AG04450 (cell line): ENCODE results near the gene HNRNPR. TPM values are rescaled to one million over a fixed set of nuclear protein-coding genes. Genes with fewer than 3 reads are reported as not detected.

Experiments
- CTCF ChIA-PET: fragments of 300-600, 350-600 bp; formaldehyde crosslinking; extraction: SDS; loops from one replicate; lab custom pipeline; 2022; ENCODE audit warnings: antibody characterized with exemption, inconsistent platforms; lab: Charles Lee
- POLR2A ChIA-PET: fragments of 350-600 bp; formaldehyde crosslinking; extraction: SDS; loops from one replicate; lab custom pipeline; 2021; ENCODE audit warnings: antibody characterized with exemption, inconsistent platforms; lab: Yijun Ruan, JAX
- DNase-seq: peaks from one replicate; pipeline ENCODE4 v3.0.0-alpha.2; 2011; ENCODE audit warnings: low read depth, low spot score
- H3K27ac ChIP-seq: one replicate; pipeline ENCODE4 v1.5.1; 2012; ENCODE audit warnings: low read depth, low read length, control low read depth
- H3K27me3 ChIP-seq: one replicate; pipeline ENCODE4 v1.6.0; 2012; ENCODE audit warnings: low read length; ENCODE audit not compliant: control insufficient read depth, insufficient read depth
- H3K4me3 ChIP-seq: 2 replicates; pipeline ENCODE4 v1.5.1; 2011; ENCODE audit warnings: mild to moderate bottlenecking, low read depth, low read length, control low read depth
- H3K9me3 ChIP-seq: 2 replicates; pipeline ENCODE4 v1.5.1; 2012; ENCODE audit warnings: low read length; ENCODE audit not compliant: control insufficient read depth, insufficient read depth
- CTCF ChIP-seq: IDR thresholded peaks from 2 replicates; pipeline ENCODE4 v1.5.1; 2011; ENCODE audit warnings: low read depth, low read length, control low read depth, inconsistent platforms
- polyA plus RNA-seq: library from polyadenylated mRNA; depleted of rRNA; stranded (reverse); fragments of >200 nt; gene quantifications from 2 replicates; pipeline ENCODE4 v1.2.3, GENCODE V29; 2011

HNRNPR gene
- polyA plus RNA-seq, 1 experiment = 171 TPM

DNA sequence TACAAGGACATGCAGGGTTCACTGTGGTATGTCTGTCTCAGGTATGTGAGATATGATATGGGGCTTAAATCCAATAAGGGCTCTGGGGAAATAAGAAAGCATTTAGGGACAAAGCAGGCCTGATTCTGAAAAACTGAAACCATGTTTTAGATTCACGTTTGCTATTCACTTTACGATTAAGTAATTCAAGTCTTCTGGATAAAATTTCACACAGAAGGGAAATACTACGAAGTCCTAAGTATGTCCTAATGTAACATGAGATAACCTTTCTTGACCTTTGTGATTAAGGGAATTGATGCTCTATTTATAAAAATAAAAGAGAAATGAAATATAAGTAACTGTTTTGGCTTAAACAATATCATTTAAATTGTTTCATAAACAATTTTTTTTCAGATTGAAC, 55.4 kb downstream of the HNRNPR start:
- H3K27ac ChIP-seq = no peak overlapping the region
- CTCF ChIA-PET = no interaction called here
- H3K27me3 ChIP-seq = no peaks in the 10 kb centered on the region

DNA sequence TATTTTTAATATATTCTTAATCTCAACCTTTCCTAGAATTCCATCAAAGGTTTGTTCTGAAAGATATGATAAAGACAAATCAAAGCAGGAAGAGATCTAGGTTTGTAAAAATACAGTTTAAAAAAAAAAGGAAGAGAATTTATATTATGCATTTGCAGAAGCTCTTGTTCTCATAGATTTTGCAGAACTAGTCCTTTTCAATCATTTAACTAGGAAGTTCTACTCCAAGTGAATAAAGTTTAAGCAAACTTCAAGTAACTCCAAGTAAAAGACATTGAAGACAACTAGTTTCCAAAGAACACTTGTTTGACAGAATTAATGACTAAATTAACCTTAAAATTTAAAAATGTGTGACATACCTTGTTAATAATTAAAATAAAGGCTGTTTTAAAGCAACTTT, 55.9 kb downstream of the HNRNPR start:
- DNase-seq = no peak
- Histone ChIP-seq H3K27ac (no peak overlapping the region), H3K4me3 (no peak overlapping the region), H3K9me3 (no peaks in the 10 kb centered on the region), H3K27me3 (no peaks in the 10 kb centered on the region)
- ChIA-PET POLR2A (no interaction called here), CTCF (no interaction called here)
- no peak for TF ChIP-seq CTCF

More for the DNA sequence above, 55.4 kb downstream of the HNRNPR start:
- POLR2A ChIA-PET = no interaction called here
- no peak for TF ChIP-seq CTCF
- DNase-seq = no peak
- no peak overlapping the region for H3K4me3 ChIP-seq
- no peaks in the 10 kb centered on the region for H3K9me3 ChIP-seq

GRCh38 chr1:23286401-23286800, 57.7 kb downstream of the HNRNPR start:
- no peak for DNase-seq
- H3K9me3 ChIP-seq = no peaks in the 10 kb centered on the region
- no peak for TF ChIP-seq CTCF
- no peaks in the 10 kb centered on the region for H3K27me3 ChIP-seq
- ChIA-PET CTCF (no interaction called here), POLR2A (no interaction called here)
- no peak overlapping the region for H3K27ac ChIP-seq
- H3K4me3 ChIP-seq = no peak overlapping the region

GRCh38 chr1:23283667-23284602, 60.1 kb downstream of the HNRNPR start:
- peak; percentile 10 for DNase-seq
- Histone ChIP-seq H3K27ac (no peak overlapping the region), H3K9me3 (no peaks in the 10 kb centered on the region), H3K27me3 (no peaks in the 10 kb centered on the region), H3K4me3 (no peak overlapping the region)
- CTCF ChIA-PET = interaction anchor here (0.6 to 1.2 kb wide), 3 partner anchors 93 to 231 kb away, joined by 3 to 4 read pairs (median 3); no protein-coding TSS in a partner anchor
- POLR2A ChIA-PET = interaction anchor here (0.6 kb wide), 1 partner anchor 136 kb away, joined by 4 read pairs; no protein-coding TSS in a partner anchor
- no peak for TF ChIP-seq CTCF

DNA sequence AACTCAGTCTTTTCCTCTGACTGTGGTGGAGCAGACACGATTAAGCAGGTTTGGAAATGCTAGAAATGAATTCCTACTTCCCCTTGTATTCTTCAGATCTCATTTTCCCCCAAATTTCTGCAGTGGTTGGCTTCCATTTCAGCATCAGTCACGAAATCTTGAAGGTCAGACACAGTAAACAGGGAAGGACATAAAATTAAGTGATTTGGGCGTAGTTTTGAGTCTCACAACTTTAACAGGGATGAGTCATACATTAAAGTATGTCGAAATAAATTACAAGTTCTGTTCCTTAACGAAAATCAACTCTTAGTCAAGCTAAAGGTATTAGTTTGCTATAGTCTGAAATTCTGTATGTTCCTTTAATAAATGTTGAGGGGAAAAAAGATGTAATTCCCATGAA, 61.1 kb downstream of the HNRNPR start:
- peak; percentile 16 for DNase-seq
- H3K4me3 ChIP-seq = no peak overlapping the region
- no peak for TF ChIP-seq CTCF
- no peaks in the 10 kb centered on the region for H3K9me3 ChIP-seq
- H3K27ac ChIP-seq = no peak overlapping the region
- CTCF ChIA-PET = interaction anchor here (0.6 to 1.0 kb wide), 2 partner anchors 94 to 232 kb away, joined by 3 read pairs; no protein-coding TSS in a partner anchor
- no peaks in the 10 kb centered on the region for H3K27me3 ChIP-seq
- POLR2A ChIA-PET = interaction anchor here (0.6 kb wide), 1 partner anchor 135 kb away, joined by 4 read pairs; no protein-coding TSS in a partner anchor
